GM19035 (cell line): Measurements from ENCODE around the gene SLC39A11.
"Not testable (repeated sequence)": the region's sequence is repeated elsewhere in the genome, so short reads cannot be mapped to it uniquely, and the experiment has no call there.

ENCODE experiments used
- ATAC-seq: cut with Tn5 transposase; IDR thresholded peaks from one replicate; pipeline ENCODE4 v1.9.1; 2021; ENCODE audit not compliant: unreplicated experiment

The SLC39A11 gene

DNA sequence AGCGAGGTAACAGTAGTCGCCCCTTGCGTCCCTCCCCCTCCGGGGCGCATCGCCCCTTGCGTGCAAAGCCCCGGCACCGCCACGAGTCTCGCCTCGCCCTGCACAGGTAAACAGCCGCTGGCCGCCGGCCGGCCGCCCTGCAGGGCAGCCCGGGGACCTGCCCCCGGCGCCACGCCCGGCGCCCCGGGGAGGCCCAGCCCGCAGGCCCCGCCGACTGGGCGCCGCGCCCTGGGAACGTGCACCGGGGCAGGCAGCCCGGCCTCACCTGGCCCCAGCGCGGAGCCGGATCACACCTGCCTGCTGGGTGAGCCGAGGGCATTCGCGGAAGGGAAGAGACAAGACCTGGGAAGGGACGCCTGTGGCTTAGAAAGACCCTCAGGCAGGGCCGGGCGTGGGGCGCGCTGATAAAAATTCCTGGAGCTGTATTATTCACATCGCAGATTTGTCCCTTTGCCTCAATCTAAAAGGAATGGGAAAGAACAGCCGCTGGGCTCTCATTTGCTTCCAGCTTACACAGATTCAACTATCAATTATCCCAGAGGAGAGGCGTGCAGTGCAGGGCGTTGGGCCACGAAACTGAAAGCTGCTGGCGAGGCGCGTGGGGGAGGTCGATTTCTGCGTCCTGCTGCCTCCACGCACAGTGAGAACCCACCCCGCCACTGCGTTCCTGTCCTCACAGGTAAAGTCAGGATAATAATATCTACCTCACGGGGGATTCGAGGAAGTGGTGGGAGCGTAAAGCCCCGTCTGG, 451.9 kb downstream of the SLC39A11 start:
- no peak for ATAC-seq

GRCh38 chr17:72639711-72640110, 452.8 kb downstream of the SLC39A11 start:
- no peak for ATAC-seq

DNA sequence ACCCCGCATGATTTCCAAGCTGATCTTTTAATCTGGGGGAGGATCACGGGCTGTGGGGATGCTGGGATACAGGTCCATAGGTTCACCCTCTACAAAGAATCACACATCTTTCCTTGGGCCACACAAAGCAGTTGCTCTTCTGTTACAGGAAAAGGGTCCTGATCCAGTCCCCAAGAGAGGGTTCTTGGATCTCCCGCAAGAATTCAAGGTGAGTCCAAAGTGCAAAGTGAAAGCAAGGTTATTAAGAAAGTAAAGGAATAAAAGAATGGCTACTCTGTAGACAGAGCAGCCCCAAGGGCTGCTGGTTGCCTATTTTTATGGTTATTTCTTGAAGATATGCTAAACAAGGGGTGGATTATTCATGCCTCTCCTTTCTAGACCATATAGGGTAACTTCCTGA, 453.6 kb downstream of the SLC39A11 start:
- not testable (repeated sequence) for ATAC-seq

DNA sequence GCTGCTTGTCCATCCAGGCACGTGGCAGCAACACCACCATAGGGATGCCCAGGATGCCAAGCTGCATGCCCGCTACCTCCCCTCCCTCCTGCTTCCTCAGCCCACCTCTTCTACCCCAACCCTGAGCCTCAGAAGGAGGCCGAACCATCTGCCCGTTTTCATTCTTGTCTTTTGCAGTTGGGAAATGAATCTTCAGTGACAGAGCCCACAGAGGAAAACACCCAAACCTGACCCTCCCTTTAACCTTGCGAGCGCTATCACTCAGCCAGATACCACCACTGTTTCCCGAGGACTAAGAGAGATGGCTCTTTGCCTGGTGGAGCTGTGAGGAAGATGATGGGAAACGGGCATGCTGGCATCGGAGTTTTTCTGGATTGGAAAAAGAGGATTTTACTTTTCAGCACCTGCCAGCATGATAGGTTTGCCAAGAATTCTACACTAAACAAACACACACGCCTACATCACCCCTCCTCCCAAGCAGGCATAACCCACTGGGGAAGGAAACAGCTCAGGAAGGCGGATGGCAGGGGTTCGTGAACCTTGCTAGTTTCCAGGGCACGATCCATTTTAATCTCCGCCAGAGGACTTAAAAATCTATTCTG, 457.4 kb downstream of the SLC39A11 start:
- ATAC-seq, result no peak

DNA sequence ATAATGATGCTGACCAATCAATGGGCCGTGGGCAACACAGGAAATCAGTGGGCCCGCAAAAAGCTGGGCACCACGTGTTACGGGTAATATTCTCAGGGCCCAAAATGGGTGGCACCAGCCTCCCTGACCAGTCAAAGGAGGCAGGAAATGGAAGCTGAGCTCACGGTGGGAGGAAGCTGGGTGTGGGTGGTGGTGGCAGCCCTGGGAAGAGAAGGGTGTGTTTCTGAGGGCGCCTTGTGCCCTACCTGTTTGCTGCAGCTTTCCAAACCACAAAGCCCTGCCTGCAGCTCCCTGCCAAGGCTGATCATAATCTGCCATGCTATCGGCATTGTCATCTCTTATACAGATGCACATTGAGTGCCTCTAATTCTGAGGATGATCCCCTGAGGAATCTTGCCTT, 457.9 kb downstream of the SLC39A11 start:
- ATAC-seq, result no peak

DNA sequence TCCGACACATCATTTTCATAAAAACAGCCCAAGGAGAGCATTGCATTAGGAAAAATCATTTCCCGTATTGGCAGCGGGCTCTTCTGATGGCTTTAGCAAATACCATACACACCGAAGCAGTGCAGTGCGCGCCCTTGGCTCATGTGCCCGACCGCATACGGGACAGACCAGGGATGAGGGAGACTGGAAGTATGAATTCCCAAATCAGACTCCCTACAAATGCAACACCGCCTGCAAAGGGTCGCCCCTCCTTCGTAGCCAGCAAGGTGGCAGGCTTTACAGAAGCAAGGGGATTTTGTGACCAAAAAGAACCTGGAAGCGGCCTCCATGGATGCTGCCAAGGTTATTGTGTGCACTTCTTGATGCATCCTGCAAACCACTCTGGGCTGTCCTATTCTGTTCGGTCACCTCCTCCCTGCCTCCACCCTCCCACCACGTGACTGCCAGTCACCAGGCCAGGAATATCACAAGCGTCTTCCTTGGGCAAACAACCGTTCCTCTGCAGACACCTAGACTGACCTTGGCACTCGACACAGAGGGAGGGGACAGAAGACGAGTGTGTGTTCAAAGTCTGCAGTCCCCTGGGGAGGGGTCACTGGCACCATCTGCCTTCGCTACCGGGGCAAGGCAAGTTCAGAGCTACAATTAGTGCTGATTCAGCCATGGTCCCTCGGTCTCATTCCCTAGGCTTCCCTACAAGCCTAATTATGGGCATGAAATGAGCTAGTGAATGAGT, 460.4 kb downstream of the SLC39A11 start:
- no peak for ATAC-seq

DNA sequence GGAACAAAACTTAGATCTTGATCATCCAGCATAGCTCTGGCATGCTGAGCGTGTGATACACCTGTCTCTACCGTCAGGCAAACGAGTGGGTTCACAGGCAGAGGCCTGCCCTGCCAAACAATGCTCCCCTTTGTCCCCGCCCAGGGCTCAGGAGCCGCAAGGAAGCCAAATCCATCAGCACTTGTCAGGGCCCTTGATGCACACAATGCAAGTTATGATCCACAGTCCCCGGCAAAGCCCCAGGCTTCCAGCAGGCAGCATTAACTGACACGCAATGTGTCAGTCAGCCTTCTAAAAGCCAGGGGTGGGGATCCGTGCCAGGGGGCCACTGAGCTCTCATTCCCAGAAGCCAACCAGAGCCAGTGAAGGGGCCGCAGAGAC, 460.9 kb downstream of the SLC39A11 start:
- no peak for ATAC-seq

GRCh38 chr17:72624652-72625051, 467.8 kb downstream of the SLC39A11 start:
- no peak for ATAC-seq

DNA sequence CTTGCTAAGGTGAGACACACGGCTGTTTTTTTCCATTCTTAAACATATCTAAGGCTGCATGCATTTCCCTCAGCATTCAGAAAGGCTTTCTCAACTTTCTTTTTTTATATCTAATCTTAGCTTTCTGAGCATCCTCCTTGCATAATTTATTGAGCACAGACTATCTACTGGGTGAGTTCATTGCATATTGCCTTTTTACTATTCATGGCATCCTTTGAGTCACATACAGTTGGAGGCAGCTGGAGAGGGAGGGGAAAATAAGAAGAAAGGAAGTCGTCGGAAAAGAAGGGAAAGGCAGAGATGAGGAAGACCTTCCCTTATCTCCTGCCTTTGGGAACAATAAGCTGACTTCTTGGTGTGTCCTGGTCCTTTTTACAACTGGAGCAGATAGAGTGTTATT, 468.3 kb downstream of the SLC39A11 start:
- no peak for ATAC-seq

DNA sequence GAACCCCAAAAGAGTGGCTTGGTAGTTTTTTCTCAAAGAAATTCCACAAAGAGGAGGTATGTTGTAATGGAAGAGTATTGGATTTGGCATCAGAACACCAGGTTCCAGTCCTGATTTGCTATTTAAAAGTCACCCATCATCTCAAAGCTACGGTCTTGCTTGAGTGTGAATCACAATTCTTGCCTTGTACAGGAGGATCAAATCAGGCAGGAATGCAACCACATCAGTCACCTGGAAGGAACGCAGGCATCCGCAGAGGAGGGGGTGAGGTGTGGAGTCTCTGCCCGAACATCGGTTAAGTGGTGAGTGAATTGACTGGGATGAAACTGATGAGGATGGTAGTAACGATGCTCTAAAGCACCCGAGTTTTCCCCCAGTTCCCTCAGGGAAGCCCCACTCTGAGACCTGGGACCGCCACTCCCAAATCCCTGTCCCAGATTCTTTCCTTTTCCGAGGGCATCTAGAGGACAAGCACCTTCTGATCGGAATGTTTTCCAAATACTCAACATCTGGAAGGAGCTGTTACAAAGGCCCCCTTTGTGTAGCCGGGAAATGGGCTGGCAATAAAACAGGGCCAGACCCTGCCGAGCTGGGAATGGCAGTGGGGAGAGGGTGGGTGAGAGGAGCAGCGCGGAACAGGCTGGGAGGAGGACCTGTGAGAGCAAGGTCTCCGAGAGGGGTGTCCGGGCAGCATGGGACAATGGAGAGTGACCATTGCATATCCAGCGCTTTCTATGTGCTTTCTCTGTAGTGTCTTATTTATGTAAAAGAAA, 469.6 kb downstream of the SLC39A11 start:
- ATAC-seq, result no peak

GRCh38 chr17:72619976-72620650, 472.4 kb downstream of the SLC39A11 start:
- ATAC-seq, result no peak

DNA sequence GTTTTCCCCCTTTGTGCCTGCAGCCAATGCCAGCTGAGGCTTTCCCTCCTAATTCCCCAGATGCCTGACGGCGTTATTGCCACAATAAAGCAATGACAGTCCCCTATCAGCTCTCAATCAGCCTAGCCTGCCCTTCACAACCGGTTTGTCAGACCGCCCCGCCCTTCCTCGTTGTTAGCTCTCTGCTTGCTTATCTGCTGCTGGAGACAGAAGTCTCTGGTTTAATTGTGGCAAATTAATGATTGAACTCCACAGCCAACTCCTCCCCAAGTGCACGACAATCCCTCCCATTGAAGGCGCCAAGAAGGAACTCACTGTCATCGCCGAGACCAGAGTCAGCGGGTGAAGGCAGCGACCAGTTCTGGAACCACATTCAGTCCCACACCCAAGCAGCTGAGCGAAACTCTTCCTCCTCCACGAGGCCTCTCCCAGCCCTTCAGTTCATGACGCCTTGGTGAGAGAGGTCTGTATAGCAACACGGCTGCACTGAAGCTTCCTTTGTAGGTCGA, 474.4 kb downstream of the SLC39A11 start:
- ATAC-seq, result no peak

DNA sequence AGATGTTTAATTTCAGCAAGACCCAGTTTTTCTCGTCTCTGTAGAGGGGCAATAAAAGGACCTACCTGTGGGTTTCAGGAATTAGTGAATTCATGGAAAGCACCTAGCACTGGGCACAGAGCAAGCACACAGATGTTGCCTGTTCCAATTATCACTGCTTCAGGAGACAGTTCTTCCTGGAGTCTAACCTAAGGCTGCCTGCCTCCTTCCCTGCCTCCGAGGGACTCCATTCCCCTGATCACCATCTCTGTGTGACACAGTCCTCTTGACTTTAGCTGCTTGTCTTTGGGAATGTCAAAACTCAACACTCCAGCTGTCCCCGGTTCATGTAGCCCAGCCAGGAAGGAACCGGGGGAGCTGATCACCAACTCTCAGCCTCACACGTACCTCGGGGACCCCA, 474.9 kb downstream of the SLC39A11 start:
- no peak for ATAC-seq

DNA sequence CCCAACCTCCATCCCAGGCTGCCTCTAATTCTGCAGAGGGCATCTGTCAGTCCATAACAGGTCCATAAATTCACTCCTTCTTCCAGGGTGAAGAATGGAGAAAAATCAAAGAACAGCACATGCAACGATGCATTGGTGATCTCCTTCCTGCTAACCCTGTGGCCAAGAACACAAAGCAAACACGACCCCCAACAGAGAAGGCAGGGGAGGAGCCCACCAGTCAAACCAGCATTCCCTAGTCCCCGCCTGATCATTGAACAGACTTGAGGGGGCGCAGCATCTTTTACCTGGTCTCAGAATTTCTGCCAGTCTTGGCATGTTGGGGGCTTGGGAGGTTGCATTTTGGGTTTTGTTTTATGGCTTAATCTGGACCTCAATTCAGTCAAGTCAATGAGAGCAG, 476.0 kb downstream of the SLC39A11 start:
- ATAC-seq, result no peak

DNA sequence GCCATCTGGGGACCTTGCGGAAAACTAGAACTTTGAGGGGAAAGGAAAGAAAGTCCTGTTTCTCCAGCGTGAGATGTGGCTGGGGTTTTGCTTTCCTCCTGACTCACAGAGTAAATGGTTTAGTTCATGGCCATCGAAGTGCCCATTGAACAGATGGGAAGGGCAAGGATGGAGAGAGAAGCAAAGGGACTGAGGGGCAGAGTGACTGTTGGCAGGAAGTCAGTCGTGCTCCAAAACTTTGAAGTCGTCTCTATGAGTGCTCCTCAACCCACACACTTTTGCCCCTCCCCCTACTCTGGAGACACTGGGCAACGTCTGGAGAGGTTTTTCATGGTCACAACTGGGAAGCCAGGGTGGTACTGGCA, 476.9 kb downstream of the SLC39A11 start:
- no peak for ATAC-seq

GRCh38 chr17:72614871-72615626, 477.4 kb downstream of the SLC39A11 start:
- no peak for ATAC-seq

DNA sequence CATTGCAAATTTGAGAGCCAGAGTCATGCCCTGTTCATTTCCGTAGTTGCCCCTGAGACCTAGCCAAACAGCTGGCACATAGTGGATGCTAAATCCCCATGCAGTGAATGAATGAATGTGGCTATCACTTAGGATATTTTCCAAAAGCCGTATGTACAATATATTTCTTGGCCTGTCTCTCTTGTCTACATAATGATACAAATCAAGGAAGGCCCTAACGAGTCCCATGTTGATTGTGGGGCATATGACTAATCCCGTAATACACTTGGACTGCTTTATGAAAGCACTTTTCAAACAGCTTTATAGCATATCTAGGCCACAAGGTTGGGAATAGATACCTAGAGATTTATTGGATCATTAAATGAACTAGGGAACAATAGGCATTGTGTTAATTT, 478.0 kb downstream of the SLC39A11 start:
- no peak for ATAC-seq

DNA sequence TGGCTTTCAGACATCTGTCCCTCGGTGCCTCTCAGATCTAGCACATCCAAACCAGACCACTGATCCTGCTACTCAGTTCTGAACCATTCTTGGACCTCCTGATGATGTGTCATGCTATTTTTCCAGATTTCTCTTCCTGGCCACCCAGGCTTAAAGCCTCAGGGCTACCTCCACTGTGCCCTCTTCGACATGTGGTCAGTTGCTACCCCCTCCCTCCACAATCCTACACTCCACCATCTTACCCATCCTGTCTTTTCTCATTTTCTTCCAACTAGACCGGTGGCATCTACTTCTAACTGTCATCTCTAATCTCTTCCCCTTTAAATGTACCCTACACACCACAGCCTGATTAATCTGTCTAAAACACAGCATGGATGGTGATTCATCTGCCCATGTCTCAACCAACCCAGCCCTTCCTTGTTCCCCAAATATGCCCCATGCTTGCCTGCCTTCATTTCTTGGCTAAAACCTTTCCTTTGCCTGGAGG, 478.6 kb downstream of the SLC39A11 start:
- ATAC-seq, result no peak

- ATAC-seq, result no peak
Measured at GRCh38 chr17:72613396-72613795, 479.1 kb downstream of the SLC39A11 start.

- no peak for ATAC-seq
Measured at GRCh38 chr17:72611172-72611571, 481.3 kb downstream of the SLC39A11 start.
